HT-29 (cell line): ENCODE measurements around the gene PRDM2. TPM values are rescaled to one million over a fixed set of nuclear protein-coding genes. Genes with fewer than 3 reads are reported as not detected.
"Not testable (repeated sequence)": the region's sequence is repeated elsewhere in the genome, so short reads cannot be mapped to it uniquely, and the experiment has no call there.

Source experiments
- DNase-seq: peaks from one replicate; pipeline ENCODE4 v3.0.0-alpha.2; 2015; ENCODE audit warnings: low spot score
- total RNA-seq: library from RNA; depleted of rRNA; stranded (reverse); fragments of >200 nt; shearing (Covaris generic); gene quantifications from 2 replicates; pipeline ENCODE4 v1.2.3, GENCODE V29; 2014; rRNA removed

PRDM2 gene
- 4.9 and 8.5 TPM in 2 replicates for total RNA-seq

- no peak for DNase-seq
These were observed at the start of gene PRDM2 for GRCh38 chr1:13699936-13700520. PRDM2 (plus strand) TSS chr1:13700188; CDS start chr1:13715606, 15,418 bp downstream.

GRCh38 chr1:13651279-13651678, 48.7 kb upstream of the PRDM2 start:
- DNase-seq: peak; percentile 23

GRCh38 chr1:13652238-13652637, 47.8 kb upstream of the PRDM2 start:
- no peak for DNase-seq

GRCh38 chr1:13661539-13661938, 38.4 kb upstream of the PRDM2 start:
- DNase-seq: no peak

- DNase-seq: no peak
These were observed 37.5 kb upstream of the PRDM2 start for GRCh38 chr1:13662493-13662892.

GRCh38 chr1:13663969-13664368, 36.0 kb upstream of the PRDM2 start:
- no peak for DNase-seq

GRCh38 chr1:13664451-13664850, 35.5 kb upstream of the PRDM2 start:
- no peak for DNase-seq

GRCh38 chr1:13666317-13666716, 33.7 kb upstream of the PRDM2 start:
- no peak for DNase-seq

- DNase-seq: no peak
These were observed 32.3 kb upstream of the PRDM2 start for GRCh38 chr1:13667691-13668090.

- no peak for DNase-seq
These were observed 25.6 kb upstream of the PRDM2 start for GRCh38 chr1:13674377-13674776.

- no peak for DNase-seq
These were observed 24.8 kb upstream of the PRDM2 start for GRCh38 chr1:13675151-13675651.

GRCh38 chr1:13677896-13678295, 22.1 kb upstream of the PRDM2 start:
- no peak for DNase-seq

GRCh38 chr1:13679651-13680050, 20.3 kb upstream of the PRDM2 start:
- DNase-seq: no peak

GRCh38 chr1:13680609-13681008, 19.4 kb upstream of the PRDM2 start:
- not testable (repeated sequence) for DNase-seq

- no peak for DNase-seq
These were observed 18.1 kb upstream of the PRDM2 start for GRCh38 chr1:13681921-13682320.

- DNase-seq: no peak
These were observed 17.5 kb upstream of the PRDM2 start for GRCh38 chr1:13682444-13682843.

GRCh38 chr1:13683206-13683605, 16.8 kb upstream of the PRDM2 start:
- no peak for DNase-seq

- DNase-seq: no peak
These were observed 12.8 kb upstream of the PRDM2 start for GRCh38 chr1:13687151-13687715.

- DNase-seq: not testable (repeated sequence)
These were observed 6.9 kb upstream of the PRDM2 start for GRCh38 chr1:13693094-13693493.

- no peak for DNase-seq
These were observed 4.9 kb upstream of the PRDM2 start for GRCh38 chr1:13694886-13695684.

GRCh38 chr1:13697738-13698137, 2.2 kb upstream of the PRDM2 start:
- DNase-seq: no peak

- DNase-seq: no peak
These were observed 478 bp upstream of the PRDM2 start for GRCh38 chr1:13699510-13699909.
